ENCODE measurements around the gene SLC22A23.
"Not testable (repeated sequence)": the region's sequence is repeated elsewhere in the genome, so short reads cannot be mapped to it uniquely, and the experiment has no call there.

The SLC22A23 gene

GRCh38 chr6:3382326-3383279 lies 74.2 kb downstream of the SLC22A23 start:
- DNase-seq = no peak

DNA sequence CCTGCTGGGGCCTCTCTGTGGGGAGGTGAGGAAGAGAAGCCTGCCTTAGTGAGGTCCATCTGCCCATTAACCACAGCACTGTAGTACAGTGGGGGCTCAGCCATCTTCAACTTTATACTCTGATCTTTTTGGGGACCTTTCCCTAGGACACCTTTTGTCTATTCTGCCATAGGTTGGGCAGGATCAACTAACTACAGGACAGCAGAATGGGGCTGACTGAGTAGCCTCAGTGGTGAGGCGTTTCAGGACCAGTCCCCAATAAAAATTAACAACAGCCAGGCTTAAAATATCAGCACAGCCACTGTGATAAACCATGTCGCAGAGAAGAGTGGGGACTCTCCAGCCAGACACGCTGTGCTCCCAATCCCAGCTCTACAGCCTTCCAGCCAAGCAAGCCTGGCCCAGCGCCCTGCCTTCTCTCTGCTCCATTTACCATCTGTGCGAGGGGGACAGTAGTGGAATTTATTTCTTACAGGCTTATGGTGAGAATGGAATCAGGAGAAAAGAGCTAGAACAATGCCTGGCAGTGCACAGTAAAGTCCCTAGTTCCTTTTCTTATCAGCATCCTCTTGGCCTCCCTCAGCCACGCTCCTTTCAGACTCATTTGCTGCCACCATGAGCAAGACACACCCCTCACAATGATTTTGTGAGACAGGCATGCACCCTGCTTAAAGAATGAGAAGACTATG lies 75.5 kb downstream of the SLC22A23 start:
- no peak for DNase-seq

- DNase-seq = no peak
Measured at GRCh38 chr6:3380344-3381232, 76.3 kb downstream of the SLC22A23 start.

DNA sequence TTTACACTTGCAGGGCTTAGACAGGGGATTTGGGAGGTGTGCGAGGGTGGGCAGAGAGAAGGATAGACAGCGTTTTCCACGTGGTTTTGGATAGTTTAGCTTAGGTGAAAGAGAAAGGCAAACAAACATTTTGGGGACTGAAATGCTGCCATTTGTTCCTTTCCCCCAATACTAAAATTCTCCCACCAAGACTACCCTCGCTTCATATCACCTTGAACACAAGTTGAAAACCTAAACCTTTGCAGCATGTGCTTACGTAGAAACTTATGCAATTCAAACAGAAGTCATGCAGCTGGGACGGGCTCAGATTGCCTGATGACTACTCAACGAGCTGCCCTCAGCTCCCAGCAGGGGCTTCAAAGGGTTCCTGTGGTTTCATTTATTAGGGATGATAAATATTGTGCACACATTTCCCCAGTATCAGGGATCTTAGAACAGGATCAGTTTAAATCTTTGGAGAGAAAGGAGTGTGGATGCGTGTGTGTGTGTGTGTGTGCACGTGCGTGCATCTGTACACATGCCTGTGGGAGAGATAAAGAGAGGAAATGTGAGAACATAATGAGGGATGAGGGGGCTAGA lies 77.3 kb downstream of the SLC22A23 start:
- DNase-seq = no peak

DNA sequence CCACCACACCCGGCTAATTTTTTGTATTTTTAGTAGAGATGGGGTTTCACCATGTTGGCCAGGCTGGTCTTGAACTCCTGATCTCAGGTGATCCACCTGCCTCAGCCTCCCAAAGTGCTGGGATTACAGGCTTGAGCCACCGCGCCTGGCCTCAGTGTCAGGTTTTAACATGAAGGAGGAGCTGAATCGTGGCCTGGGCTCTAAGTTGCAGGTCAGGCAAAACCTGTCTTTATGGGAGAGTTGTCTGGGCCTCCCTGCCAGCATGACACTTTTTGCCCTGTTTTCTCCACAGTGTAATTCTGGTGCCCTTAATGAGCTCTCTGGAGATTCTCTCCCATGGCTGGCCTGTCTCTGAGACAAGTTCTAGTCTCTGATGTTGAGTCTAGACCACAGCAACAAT lies 78.0 kb downstream of the SLC22A23 start:
- DNase-seq = not testable (repeated sequence)

DNA sequence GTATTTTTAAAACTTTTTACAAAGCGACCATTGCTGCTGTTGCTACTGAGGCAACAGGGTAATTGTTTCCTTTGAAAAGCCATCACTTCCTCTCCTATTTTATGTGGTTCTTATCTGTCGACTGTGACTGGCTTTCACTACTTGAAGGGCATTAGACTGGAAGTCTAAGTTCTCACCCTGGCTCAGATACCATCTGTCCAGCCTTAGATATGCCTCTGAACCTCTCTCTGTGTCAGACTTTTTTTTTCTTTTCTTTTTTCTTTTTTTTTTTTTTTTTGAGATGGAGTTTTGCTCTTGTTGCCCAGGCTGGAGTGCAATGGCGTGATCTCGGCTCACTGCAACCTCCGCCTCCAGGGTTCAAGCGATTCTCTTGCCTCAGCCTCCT lies 78.5 kb downstream of the SLC22A23 start:
- not testable (repeated sequence) for DNase-seq

DNA sequence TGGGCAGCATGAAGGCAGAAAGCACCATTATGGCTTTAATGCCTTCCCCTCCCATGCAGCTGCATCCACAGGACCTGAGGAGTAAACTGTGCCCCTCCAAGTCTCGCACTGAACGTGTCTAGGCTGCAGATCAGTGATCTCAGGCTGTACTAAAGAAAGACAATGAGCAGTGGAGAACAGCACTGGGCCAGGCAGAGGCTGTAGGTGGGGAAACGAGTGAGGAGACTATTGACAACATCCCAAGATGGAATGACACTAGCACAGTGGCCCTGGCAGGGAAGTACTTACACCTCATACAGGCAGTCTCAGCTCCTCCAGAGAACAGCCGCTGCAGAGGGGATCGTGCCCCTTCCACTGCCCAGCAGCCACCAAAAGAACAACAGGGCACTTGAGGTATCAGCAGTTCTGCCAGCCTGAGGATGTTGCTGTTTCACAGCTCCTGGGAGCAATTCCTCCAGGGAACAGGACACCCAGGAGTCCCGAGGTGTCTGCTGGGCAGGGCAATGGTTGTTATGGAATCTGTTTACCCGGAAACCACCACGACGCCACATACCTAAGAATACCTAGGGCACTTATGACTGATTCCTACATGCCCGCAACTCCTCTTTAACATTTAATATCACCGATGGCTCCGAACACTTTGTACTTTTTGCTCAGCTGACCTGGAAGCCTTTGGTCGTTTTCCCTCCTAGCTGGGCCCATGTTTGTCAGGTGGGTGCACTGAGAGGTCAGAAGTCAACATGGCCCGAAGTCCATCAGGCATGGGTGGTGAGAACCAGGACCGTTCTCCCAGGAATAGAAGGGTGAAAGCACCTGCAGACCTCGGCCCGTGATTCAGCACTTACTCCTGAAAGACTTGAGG lies 79.1 kb downstream of the SLC22A23 start:
- no peak for DNase-seq

GRCh38 chr6:3376893-3377535 lies 79.8 kb downstream of the SLC22A23 start:
- no peak for DNase-seq

DNA sequence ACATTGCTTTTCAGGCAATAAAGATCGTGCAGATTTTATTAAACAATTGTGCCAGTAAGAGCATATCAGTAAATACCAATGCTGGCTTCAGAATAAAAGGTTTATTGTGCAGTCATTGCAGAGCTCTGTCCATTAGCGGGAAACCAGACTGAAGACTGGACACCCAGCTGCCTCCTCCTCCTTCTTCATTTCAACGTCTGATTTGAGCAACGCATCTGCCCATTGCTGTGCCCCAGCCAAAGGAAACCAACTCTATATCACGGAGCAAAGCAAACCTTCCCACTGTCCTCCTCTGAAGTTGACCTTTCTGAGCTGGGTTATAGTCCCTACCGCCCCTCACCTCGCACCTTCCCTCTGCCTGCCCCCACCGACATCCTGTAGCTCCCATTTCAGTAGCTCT lies 80.8 kb downstream of the SLC22A23 start:
- DNase-seq = no peak

DNA sequence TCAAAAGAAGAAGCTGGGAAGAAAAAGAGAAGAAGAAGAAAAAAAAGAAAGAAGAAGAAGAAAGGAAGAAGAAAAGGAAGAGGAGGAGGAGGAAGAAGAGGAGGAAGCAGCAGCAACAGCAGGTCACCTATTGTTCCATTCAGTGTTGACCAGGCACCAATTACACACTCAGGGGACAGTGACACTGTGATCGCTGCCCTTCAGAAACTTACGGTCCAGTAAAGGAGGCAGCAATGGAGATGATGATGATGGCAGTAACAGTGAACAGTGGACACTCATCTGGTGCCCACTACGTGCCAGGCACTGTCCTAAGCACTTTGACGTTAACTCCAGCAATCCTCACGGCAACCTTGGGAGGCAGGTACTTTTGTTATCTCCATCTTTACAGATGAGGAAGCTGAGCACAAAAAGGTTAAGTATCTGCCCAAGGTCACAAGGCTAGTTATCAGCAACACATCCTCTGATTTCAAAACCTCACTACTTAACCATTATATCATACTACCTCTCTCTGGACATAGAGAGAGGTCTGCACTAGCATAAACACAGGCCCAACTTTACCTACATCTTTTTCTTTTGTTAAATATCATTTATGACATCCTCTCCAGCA lies 83.2 kb downstream of the SLC22A23 start:
- no peak for DNase-seq

DNA sequence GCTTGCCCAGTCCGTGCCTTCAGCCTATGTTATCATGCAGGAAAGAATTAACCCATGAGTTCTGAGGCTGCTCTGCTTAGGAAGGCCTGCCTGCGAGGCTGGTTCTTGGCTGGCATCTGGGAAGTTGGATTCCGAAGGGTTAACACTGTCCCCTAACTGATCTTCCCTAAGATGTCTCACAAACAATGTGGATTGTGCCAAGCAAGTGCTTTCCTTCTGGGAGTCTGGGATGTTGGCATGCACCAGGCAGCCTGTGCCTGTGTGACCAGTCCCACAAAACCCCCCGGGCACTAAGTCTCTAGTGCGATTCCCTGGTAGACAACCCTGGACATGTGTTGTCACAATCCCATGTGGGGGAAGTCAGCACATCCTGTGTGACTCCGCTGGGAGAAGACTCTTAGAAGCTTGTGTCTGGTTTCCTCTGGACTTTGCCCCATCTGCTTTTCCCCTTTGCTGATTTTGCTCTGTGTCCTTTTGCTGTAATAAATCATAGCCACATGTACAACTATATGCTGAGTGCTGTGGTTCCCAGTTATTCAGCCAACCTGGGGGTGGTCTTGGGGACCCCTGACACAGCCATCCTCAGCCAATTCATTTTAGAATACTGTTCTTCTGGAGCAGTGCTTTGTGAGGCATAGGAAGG lies 83.8 kb downstream of the SLC22A23 start:
- no peak for DNase-seq

- no peak for DNase-seq
Measured at GRCh38 chr6:3372184-3372846, 84.5 kb downstream of the SLC22A23 start.

DNA sequence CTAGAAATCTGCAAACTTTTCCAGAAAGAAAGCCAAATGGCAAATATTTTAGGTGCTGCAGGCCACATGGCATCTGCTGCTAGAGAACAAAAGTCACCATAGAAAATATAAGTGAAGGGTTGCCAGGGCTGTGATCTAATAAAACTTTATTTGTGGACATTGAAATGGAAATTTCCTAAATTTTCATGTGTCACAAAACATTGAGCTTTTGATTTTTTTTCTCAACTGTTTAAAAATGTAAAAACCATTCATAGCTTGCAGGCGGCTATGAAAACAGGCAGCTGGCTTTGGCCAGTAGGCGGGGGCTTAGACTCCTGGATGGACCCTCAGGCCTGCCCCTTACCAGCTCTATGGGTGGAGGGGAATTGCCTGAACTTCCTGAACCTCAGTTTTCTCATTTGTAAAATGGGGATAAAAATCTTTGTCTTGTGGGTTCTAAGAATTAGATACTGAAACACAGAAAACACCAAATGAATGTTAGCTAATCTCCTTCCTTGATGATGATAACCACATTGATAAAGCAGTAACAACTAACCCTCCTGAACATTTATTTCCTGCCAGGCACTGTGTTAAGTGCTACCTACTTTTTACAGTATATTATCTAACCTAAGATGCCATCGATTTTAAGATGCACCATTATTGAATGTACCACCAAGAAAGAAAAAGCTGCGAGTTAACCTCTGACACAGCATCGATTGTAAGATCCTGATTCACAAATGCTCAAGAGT lies 85.5 kb downstream of the SLC22A23 start:
- DNase-seq = no peak

- no peak for DNase-seq
Measured at GRCh38 chr6:3370361-3371221, 86.3 kb downstream of the SLC22A23 start.

GRCh38 chr6:3369985-3370360 lies 86.9 kb downstream of the SLC22A23 start:
- DNase-seq = no peak

- DNase-seq = no peak
Measured at GRCh38 chr6:3368685-3369084, 88.2 kb downstream of the SLC22A23 start.

- DNase-seq = no peak
Measured at GRCh38 chr6:3367630-3368029, 89.2 kb downstream of the SLC22A23 start.
